ENCODE data around the gene APBB3.
"Not testable (repeated sequence)": the region's sequence is repeated elsewhere in the genome, so short reads cannot be mapped to it uniquely, and the experiment has no call there.

The APBB3 gene, protein sequence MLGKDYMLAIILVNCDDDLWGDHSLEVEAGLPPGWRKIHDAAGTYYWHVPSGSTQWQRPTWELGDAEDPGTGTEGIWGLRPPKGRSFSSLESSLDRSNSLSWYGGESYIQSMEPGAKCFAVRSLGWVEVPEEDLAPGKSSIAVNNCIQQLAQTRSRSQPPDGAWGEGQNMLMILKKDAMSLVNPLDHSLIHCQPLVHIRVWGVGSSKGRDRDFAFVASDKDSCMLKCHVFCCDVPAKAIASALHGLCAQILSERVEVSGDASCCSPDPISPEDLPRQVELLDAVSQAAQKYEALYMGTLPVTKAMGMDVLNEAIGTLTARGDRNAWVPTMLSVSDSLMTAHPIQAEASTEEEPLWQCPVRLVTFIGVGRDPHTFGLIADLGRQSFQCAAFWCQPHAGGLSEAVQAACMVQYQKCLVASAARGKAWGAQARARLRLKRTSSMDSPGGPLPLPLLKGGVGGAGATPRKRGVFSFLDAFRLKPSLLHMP

DNA sequence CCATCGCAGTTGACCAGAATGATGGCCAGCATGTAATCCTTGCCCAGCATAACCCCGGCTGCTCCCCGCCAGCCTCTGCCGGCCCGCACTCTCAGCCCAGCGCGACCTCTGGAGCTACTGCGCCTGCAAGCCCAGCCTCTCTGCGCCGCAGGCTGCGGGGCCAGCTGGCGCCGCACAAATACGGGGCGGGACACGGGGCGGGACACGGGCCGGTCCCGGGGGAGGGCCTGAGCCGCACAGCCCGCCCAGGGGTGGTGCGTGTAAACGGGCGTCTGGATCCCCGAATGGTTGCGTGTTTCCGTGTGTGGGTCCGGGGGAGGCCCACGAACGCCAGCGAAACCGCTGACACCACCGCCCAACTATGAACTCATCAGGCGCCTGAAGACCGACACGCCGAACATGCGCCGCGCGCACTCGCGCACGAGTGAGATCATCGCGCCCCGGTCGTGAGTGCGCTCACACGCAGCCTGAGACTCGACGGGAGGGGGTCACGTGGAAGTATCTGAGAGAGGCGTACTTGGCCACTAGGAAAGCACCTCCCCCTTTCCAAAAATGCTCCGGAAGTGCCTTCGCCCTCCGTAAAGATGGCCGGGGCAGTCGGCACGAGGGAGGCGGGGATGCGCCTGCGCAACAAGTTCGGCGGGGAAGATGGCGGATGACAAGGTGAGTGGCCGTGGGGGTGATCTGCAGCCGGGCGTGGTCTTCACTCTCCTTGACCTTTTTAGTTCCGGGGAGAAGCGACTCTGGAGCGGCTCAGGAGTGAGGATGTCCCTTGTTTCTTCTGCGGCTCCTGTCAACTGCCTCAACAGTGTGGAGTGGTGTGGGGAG is at the start of gene APBB3, which contains the start of gene SLC35A4:
APBB3 (minus strand) TSS at position 403 of the 828 bp plus-strand sequence; CDS start at position 50, 353 bp downstream.
SLC35A4 (plus strand) TSS at position 633 of the 828 bp plus-strand sequence. CDS start 2,342 bp downstream, outside the sequence.
- peak; percentile 99 for DNase-seq (ENCODE audit: low spot score)

DNA sequence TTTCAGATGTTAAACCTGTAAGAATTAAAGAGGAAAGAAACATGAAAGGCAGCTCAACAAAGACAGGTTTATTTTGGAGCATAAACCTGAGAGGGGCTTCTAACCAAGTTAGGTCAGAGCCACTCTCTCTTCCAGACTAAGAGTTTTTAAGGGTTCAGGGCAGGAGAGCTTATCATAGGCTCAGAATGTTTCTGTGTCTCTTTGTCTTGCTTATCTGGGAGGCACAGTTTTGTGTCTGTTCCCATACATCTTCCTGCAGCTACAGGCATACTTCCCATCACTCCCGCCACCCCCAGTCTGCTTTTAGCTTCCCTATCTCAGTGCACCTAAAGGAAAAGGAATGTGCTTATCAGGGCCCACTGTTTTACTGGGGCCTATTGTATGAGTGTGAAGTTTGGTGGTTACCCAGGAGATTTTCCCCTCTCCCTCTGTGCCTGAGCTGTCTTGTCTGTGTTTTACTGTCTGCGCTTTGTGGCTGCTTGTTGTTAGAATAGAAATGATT is 46.7 kb upstream of the APBB3 start:
- DNase-seq (ENCODE audit: low spot score): no peak

GRCh38 chr5:140609126-140609525 is 44.7 kb upstream of the APBB3 start:
- DNase-seq (ENCODE audit: low spot score): no peak

DNA sequence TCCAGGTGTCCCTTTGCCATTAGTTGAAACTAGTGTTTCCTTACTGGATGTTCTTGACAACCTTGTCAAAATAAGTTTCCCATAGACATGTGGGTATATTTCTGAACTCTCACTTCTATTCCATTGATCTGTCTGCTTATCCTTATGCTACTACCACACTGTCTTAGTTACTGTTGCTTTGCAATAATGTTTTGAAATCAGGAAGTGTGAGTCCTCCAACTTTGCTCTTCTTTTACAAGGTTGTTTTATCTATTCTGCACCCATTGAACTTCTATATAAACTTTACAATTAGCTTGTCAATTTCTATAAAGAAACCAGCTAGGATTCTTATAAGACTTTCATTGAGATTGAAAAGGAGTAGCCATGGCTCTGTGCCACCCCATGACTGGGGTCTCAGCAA is 44.3 kb upstream of the APBB3 start:
- DNase-seq (ENCODE audit: low spot score): no peak

GRCh38 chr5:140607031-140607430 is 42.6 kb upstream of the APBB3 start:
- DNase-seq (ENCODE audit: low spot score): no peak

DNA sequence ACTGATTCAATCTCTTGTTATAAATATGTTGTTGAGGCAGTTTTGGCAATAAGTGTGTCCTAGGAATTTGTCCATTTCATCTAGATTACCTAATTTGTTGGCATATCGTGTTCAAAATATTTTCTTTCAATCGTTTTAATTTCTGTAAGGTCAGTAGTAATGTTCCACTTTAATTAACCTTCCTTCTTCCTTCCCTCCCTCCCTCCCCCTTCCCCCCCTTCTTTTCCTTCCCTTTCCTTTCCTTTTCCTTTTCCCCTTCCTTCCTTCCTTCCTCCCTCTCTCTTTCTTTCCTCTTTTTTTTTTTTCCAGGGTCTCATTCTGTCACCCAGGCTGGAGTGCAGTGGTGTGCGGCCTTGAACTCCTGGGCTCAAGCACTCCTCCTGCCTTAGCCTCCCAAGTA is 41.5 kb upstream of the APBB3 start:
- DNase-seq (ENCODE audit: low spot score): no peak

GRCh38 chr5:140603734-140604133 is 39.3 kb upstream of the APBB3 start:
- no peak for DNase-seq (ENCODE audit: low spot score)

DNA sequence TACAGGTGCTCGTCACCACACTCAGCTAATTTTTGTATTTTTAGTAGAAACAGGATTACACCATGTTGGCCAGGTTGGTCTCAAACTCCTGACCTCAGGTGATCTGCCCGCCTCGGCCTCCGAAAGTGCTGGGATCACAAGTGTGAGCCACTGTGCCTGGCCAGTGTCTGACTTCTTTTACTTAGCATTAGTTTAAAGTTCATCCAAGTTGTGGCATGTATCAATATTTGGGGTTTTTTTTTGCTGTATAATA is 39.0 kb upstream of the APBB3 start:
- not testable (repeated sequence) for DNase-seq (ENCODE audit: low spot score)

DNA sequence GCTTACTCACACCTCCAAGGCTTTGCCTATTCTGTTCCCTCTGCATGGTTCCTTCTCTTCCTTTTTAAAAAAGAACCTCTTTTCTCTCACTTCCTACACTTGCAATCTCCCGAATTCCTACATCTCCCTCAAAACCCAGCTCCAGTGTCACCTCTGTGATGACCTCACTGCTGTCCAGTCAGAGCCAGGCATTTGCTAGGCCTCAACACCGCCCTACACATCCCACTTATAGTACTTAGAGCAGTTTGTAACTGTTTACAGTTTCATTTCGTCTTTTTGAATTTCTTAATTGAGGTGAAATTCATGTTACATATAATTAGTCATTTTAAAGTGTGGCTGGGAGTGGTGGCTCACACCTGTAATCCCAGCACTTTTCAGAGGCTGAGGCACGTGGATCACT is 37.7 kb upstream of the APBB3 start:
- no peak for DNase-seq (ENCODE audit: low spot score)

GRCh38 chr5:140600096-140600495 is 35.7 kb upstream of the APBB3 start:
- no peak for DNase-seq (ENCODE audit: low spot score)

DNA sequence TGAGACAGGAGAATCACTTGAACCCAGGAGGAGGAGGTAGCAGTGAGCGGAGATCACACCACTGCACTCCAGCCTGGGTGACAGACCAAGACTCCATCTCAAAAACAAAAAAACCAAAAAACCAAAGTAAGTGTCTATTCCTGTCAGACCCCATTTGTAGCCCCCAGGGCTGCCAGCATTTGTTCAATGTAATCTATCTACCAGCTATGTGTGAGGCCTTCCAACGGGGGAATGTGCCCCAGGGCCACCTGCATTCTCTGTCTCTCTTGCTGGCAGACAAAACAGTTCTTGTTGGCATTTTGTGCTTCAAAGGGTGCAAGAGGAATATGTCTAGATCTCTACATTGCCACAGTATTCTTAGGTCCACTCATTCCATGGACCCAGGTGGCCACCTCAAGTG is 34.4 kb upstream of the APBB3 start:
- no peak for DNase-seq (ENCODE audit: low spot score)

GRCh38 chr5:140596321-140596741 is 31.9 kb upstream of the APBB3 start:
- DNase-seq (ENCODE audit: low spot score): no peak

DNA sequence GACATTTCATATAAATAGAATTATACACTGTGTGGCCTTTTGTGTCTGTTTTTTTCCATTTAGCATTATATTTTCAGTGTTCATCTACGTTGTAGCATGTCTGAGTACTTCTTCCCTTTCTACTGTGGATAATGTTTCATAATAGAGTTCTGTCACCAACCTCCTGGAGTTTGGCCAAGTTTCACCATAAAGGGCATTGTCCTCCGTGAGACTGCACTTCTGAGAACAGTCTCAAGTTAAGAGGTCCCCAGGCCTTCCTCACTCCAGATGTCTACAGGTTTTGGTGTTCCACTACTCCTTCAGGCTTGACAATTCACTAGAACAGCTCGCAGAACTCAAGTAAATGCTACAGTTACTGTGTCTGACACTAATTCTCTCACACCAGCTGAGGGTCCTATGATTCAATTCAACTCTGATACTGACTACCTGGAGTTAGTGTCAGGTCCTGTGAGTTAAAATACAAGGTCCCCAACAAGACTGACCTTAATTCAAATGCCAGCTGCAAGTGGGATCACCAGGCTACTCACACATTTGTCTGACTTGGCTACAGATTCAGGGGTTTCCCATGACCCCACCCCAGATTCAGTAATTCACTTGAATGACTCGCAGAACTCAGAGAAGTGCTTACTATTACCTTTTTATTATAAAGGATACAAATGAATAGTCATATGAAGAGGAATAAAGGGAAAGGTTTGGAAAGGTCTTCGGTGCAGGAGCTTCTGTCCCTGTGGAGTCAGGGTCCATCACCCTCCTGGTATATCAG is 31.3 kb upstream of the APBB3 start:
- DNase-seq (ENCODE audit: low spot score): no peak

DNA sequence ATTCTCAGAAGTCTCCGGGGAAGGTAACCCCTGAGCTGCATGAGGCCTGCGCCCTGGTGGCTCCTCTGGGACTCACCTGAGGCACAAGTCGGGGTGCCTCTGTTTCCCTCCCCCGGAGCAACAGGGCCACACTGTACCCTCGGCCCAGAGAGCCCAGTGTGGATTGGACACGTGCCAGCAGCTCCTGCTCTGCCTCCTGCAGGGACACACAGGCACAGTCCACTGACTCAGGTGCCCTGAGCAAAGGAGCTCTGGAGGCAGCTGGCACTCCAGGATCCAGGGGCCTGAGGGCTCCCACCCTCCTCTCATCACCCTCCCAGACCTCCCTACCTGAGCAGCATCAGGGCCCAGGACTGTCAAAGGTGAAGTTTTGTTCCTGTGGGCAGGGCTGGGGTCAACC is 29.8 kb upstream of the APBB3 start:
- DNase-seq (ENCODE audit: low spot score): no peak

- not testable (repeated sequence) for DNase-seq (ENCODE audit: low spot score)
These were observed 28.7 kb upstream of the APBB3 start for GRCh38 chr5:140593070-140593469.

- no peak for DNase-seq (ENCODE audit: low spot score)
These were observed 27.5 kb upstream of the APBB3 start for GRCh38 chr5:140591747-140592372.

- no peak for DNase-seq (ENCODE audit: low spot score)
These were observed 26.5 kb upstream of the APBB3 start for GRCh38 chr5:140590861-140591260.

DNA sequence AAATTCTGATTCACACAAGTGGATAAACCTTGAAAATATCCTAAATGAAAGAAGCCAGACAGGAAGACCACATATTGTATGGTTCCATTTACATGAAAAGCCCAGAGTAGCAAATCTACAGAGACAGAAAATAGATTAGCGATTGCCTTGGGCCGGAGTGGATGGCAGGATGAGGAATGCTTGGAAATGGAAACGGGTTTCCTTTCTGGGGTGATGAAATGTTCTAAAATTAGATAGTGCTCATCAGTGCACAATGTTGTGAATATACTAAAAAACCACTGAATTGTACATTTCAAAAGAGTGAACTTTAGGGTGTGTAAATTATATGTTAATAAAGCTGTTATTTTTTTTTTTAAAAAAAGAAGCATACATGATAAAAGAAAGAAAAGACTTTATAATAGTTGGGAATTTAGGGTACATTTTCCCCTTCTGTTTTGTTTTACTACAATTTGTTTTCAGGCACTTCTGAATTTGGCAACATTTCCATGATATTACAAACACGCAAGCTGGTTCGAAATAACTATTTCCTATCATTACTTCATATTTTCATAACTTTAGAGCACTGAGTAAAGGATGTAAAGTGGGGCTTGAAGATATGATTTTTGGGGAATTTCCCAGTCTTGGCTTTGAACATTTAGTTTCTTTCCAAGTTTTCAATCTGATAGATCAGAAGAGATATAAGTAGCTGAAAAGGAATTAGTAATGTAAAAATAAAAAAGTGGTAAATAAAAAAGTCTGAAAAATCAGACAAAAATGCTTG is 24.1 kb upstream of the APBB3 start:
- DNase-seq (ENCODE audit: low spot score): no peak

DNA sequence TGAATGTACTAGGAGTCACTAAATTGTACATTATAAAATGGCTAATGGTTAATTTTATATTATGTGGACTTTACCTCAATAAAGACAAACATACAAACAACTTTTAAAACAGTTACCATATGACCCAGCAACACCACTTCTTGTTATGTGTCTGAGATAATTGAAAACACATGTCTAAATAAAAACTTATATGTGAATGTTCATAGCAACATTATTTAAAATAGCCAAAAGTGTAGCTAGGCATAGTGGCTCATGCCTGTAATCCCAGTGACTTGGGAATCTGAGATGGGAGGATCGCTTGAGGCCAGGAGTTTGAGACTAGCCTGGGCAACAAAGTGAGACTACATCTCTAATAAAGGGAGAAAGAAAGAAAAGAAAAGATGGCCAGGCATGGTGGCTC is 23.1 kb upstream of the APBB3 start:
- no peak for DNase-seq (ENCODE audit: low spot score)

DNA sequence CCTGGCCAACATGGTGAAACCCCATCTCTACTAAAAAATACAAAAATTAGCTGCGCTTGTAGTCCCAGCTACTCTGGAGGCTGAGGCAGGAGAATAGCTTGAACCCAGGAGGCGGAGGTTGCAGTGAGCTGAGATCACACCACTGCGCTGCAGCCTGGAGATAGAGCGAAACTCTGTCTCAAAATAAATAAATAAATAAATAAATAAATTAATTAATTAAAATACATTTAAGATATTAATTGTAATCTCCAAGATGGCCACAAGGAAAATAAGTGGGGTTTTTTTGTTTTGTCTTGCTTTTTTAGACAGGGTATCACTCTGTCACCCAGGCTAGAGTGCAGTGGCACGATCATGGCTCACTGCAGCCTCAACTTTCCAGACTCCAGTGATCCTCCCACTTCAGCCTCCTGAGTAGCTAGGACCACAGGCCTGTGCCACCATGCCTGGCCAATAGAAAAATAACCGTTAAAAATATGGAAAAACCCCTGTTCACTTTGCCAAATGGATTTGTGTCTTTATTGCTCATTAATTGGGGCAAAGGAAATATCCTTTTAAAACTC is 14.9 kb upstream of the APBB3 start:
- not testable (repeated sequence) for DNase-seq (ENCODE audit: low spot score)

- DNase-seq (ENCODE audit: low spot score): no peak
These were observed 12.4 kb upstream of the APBB3 start for GRCh38 chr5:140576776-140577201.
